SK-N-SH treated with all-trans-retinoic acid at 6 μM for 48 hours (cell line): ENCODE data around the gene VAT1L.

Experiments used
- ATAC-seq: fragments of 200-7000 bp; cut with Tn5 transposase; 3 replicates; pipeline ENCODE4 v1.9.1; 2020; ENCODE audit warnings: mild to moderate bottlenecking, moderate library complexity
- ARNTL ChIP-seq: fragments of 450-650 bp; formaldehyde crosslinking; IDR thresholded peaks from 2 replicates; pipeline ENCODE4 v1.5.0; 2020; ENCODE audit warnings: low read depth, mild to moderate bottlenecking, moderate library complexity, borderline replicate concordance
- BACH2 ChIP-seq: fragments of 250-450 bp; sonication (Bioruptor Pico); IDR thresholded peaks from 2 replicates; pipeline ENCODE4 v1.9.0; 2021; ENCODE audit warnings: mild to moderate bottlenecking, borderline replicate concordance
- CSDC2 ChIP-seq: fragments of 250-450 bp; sonication (Bioruptor Pico); IDR thresholded peaks from 2 replicates; pipeline ENCODE4 v1.5.0; 2020; ENCODE audit warnings: mild to moderate bottlenecking, moderate library complexity
- ESRRG ChIP-seq: fragments of 250-450 bp; sonication (Bioruptor Pico); IDR thresholded peaks from 2 replicates; pipeline ENCODE4 v1.6.1; 2021; ENCODE audit warnings: mild to moderate bottlenecking
- ISL1 ChIP-seq: fragments of 250-450 bp; sonication (Bioruptor Pico); IDR thresholded peaks from 2 replicates; pipeline ENCODE4 v2.1.2; 2022; ENCODE audit warnings: mild to moderate bottlenecking, moderate library complexity
- OSR1 ChIP-seq: fragments of 250-450 bp; sonication (Bioruptor Pico); IDR thresholded peaks from 2 replicates; pipeline ENCODE4 v1.8.0; 2022; ENCODE audit warnings: moderate library complexity, mild to moderate bottlenecking, inconsistent platforms
- PATZ1 ChIP-seq: fragments of 250-450 bp; sonication (Bioruptor Pico); IDR thresholded peaks from 2 replicates; pipeline ENCODE4 v1.8.0; 2020; ENCODE audit warnings: mild to moderate bottlenecking, moderate library complexity, borderline replicate concordance
- POU6F1 ChIP-seq: fragments of 250-450 bp; sonication (Bioruptor Pico); IDR thresholded peaks from 2 replicates; pipeline ENCODE4 v1.8.0; 2021; ENCODE audit warnings: low read depth, mild to moderate bottlenecking, moderate library complexity, borderline replicate concordance
- PPARA ChIP-seq: fragments of 250-450 bp; sonication (Bioruptor Pico); IDR thresholded peaks from 2 replicates; pipeline ENCODE4 v1.5.0; 2020; ENCODE audit warnings: mild to moderate bottlenecking, borderline replicate concordance
- RARB ChIP-seq: fragments of 250-450 bp; sonication (Bioruptor Pico); IDR thresholded peaks from 2 replicates; pipeline ENCODE4 v1.8.0; 2021; ENCODE audit warnings: mild to moderate bottlenecking, moderate library complexity
- SNAI2 ChIP-seq: fragments of 250-450 bp; sonication (Bioruptor Pico); IDR thresholded peaks from 2 replicates; pipeline ENCODE4 v1.5.0; 2020; ENCODE audit warnings: mild to moderate bottlenecking, moderate library complexity
- TCF4 ChIP-seq: fragments of 250-450 bp; sonication (Bioruptor Pico); IDR thresholded peaks from 2 replicates; pipeline ENCODE4 v1.8.0; 2021; ENCODE audit warnings: mild to moderate bottlenecking, moderate library complexity, borderline replicate concordance
- TOX ChIP-seq: fragments of 250-450 bp; sonication (Bioruptor Pico); IDR thresholded peaks from 2 replicates; pipeline ENCODE4 v1.8.0; 2021; ENCODE audit warnings: mild to moderate bottlenecking, moderate library complexity, borderline replicate concordance
- TSHZ2 ChIP-seq: fragments of 250-450 bp; sonication (Bioruptor Pico); IDR thresholded peaks from 2 replicates; pipeline ENCODE4 v1.5.0; 2020; ENCODE audit warnings: mild to moderate bottlenecking, moderate library complexity
- ZC3H10 ChIP-seq: fragments of 250-450 bp; sonication (Bioruptor Pico); IDR thresholded peaks from 2 replicates; pipeline ENCODE4 v1.5.1; 2021; ENCODE audit warnings: mild to moderate bottlenecking, moderate library complexity
- ZFP3 ChIP-seq: fragments of 250-450 bp; sonication (Bioruptor Pico); IDR thresholded peaks from 2 replicates; pipeline ENCODE4 v1.5.0; 2020; ENCODE audit warnings: mild to moderate bottlenecking, moderate library complexity
- ZFP30 ChIP-seq: fragments of 450-650 bp; formaldehyde crosslinking; IDR thresholded peaks from 2 replicates; pipeline ENCODE4 v1.5.0; 2022; ENCODE audit warnings: mild to moderate bottlenecking, moderate library complexity
- ZNF565 ChIP-seq: fragments of 450-650 bp; formaldehyde crosslinking; conservative IDR thresholded peaks from 2 replicates; pipeline ENCODE4 v1.5.0; 2020; ENCODE audit warnings: low read depth, mild to moderate bottlenecking, moderate library complexity
- ZNF70 ChIP-seq: fragments of 450-650 bp; formaldehyde crosslinking; IDR thresholded peaks from 2 replicates; pipeline ENCODE4 v1.5.0; 2020; ENCODE audit warnings: mild to moderate bottlenecking, moderate library complexity
- ZNF8 ChIP-seq: fragments of 450-650 bp; formaldehyde crosslinking; IDR thresholded peaks from 2 replicates; pipeline ENCODE4 v1.5.0; 2020; ENCODE audit warnings: mild to moderate bottlenecking, moderate library complexity
- TF ChIP-seq, protein P1 (sequence below): fragments of 250-450 bp; sonication (Bioruptor Pico); IDR thresholded peaks from 2 replicates; pipeline ENCODE4 v1.5.1; 2021; ENCODE audit warnings: mild to moderate bottlenecking, moderate library complexity
- TF ChIP-seq, protein P2 (sequence below): fragments of 250-450 bp; sonication (Bioruptor Pico); IDR thresholded peaks from 2 replicates; pipeline ENCODE4 v1.5.1; 2020; ENCODE audit warnings: low read depth, mild to moderate bottlenecking, moderate library complexity

The VAT1L gene

GRCh38 chr16:77869997-77870813 is 81.8 kb downstream of the VAT1L start:
- ATAC-seq: no peak; the same call in 2 of the 3 replicates
- TF ChIP-seq SNAI2 (no peak), TCF4 (no peak), ZNF8 (CRISPR knock-in tag) (no peak), ZFP30 (CRISPR knock-in tag) (no peak), ISL1 (CRISPR knock-in tag) (no peak), ARNTL (CRISPR knock-in tag) (no peak), PPARA (CRISPR knock-in tag) (no peak), TSHZ2 (CRISPR knock-in tag) (no peak), ZNF70 (CRISPR knock-in tag) (no peak), TOX (CRISPR knock-in tag) (no peak), OSR1 (CRISPR knock-in tag) (no peak), RARB (CRISPR knock-in tag) (no peak), ZFP3 (CRISPR knock-in tag) (no peak), ESRRG (no peak), CSDC2 (CRISPR knock-in tag) (no peak), ZNF565 (CRISPR knock-in tag) (no peak), BACH2 (CRISPR knock-in tag) (no peak), PATZ1 (CRISPR knock-in tag) (no peak)
- TF ChIP-seq, protein P1, sequence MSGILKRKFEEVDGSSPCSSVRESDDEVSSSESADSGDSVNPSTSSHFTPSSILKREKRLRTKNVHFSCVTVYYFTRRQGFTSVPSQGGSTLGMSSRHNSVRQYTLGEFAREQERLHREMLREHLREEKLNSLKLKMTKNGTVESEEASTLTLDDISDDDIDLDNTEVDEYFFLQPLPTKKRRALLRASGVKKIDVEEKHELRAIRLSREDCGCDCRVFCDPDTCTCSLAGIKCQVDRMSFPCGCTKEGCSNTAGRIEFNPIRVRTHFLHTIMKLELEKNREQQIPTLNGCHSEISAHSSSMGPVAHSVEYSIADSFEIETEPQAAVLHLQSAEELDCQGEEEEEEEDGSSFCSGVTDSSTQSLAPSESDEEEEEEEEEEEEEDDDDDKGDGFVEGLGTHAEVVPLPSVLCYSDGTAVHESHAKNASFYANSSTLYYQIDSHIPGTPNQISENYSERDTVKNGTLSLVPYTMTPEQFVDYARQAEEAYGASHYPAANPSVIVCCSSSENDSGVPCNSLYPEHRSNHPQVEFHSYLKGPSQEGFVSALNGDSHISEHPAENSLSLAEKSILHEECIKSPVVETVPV (CRISPR knock-in tag): no peak
- TF ChIP-seq, protein P2, sequence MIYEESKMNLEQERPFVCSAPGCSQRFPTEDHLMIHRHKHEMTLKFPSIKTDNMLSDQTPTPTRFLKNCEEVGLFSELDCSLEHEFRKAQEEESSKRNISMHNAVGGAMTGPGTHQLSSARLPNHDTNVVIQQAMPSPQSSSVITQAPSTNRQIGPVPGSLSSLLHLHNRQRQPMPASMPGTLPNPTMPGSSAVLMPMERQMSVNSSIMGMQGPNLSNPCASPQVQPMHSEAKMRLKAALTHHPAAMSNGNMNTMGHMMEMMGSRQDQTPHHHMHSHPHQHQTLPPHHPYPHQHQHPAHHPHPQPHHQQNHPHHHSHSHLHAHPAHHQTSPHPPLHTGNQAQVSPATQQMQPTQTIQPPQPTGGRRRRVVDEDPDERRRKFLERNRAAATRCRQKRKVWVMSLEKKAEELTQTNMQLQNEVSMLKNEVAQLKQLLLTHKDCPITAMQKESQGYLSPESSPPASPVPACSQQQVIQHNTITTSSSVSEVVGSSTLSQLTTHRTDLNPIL: no peak
- TF ChIP-seq, all 23 proteins: peak for 0

GRCh38 chr16:77871932-77872331 is 83.6 kb downstream of the VAT1L start:
- ATAC-seq: no peak
- TF ChIP-seq ISL1 (CRISPR knock-in tag) (no peak), ESRRG (no peak), PATZ1 (CRISPR knock-in tag) (no peak), ZNF8 (CRISPR knock-in tag) (no peak), ZC3H10 (CRISPR knock-in tag) (no peak), ZNF565 (CRISPR knock-in tag) (no peak), TSHZ2 (CRISPR knock-in tag) (no peak), POU6F1 (no peak), ZFP30 (CRISPR knock-in tag) (no peak), PPARA (CRISPR knock-in tag) (no peak), ZNF70 (CRISPR knock-in tag) (no peak)
- TF ChIP-seq, protein P1 (CRISPR knock-in tag): no peak
